HG03135 (cell line): ENCODE measurements around the gene DNMT3L.

Source experiments
- ATAC-seq: cut with Tn5 transposase; IDR thresholded peaks from one replicate; pipeline ENCODE4 v1.9.1; 2021; ENCODE audit warnings: mild to moderate bottlenecking, moderate library complexity; ENCODE audit not compliant: unreplicated experiment

The DNMT3L gene

GRCh38 chr21:44281801-44282200, 20.1 kb upstream of the DNMT3L start:
- ATAC-seq: no peak

GRCh38 chr21:44279354-44280260, 17.9 kb upstream of the DNMT3L start:
- no peak for ATAC-seq

- no peak for ATAC-seq
These were observed 13.3 kb upstream of the DNMT3L start for GRCh38 chr21:44275041-44275440.

- ATAC-seq: no peak
These were observed 11.3 kb upstream of the DNMT3L start for GRCh38 chr21:44273046-44273445.

GRCh38 chr21:44272284-44272858, 10.7 kb upstream of the DNMT3L start:
- no peak for ATAC-seq

GRCh38 chr21:44271558-44272283, 10.0 kb upstream of the DNMT3L start:
- ATAC-seq: no peak

- ATAC-seq: no peak
These were observed 7.4 kb upstream of the DNMT3L start for GRCh38 chr21:44269090-44269489.

- no peak for ATAC-seq
These were observed 6.0 kb upstream of the DNMT3L start for GRCh38 chr21:44267655-44268142.

- no peak for ATAC-seq
These were observed 4.1 kb upstream of the DNMT3L start for GRCh38 chr21:44265734-44266270.

GRCh38 chr21:44263768-44264167, 2.1 kb upstream of the DNMT3L start:
- ATAC-seq: no peak

- no peak for ATAC-seq
These were observed 1.6 kb upstream of the DNMT3L start for GRCh38 chr21:44263221-44263760.

GRCh38 chr21:44262338-44263056, 800 bp upstream of the DNMT3L start:
- no peak for ATAC-seq

GRCh38 chr21:44260791-44261631, 686 bp downstream of the DNMT3L start:
- ATAC-seq: no peak

- no peak for ATAC-seq
These were observed 1.6 kb downstream of the DNMT3L start for GRCh38 chr21:44260066-44260465.

- ATAC-seq: no peak
These were observed 2.5 kb downstream of the DNMT3L start for GRCh38 chr21:44259082-44259705.

- no peak for ATAC-seq
These were observed 3.5 kb downstream of the DNMT3L start for GRCh38 chr21:44258056-44258725.

GRCh38 chr21:44255511-44255981, 6.2 kb downstream of the DNMT3L start:
- no peak for ATAC-seq
